GM21526 (cell line): ENCODE measurements around the gene ARHGAP26.
"Not testable (repeated sequence)": the region's sequence is repeated elsewhere in the genome, so short reads cannot be mapped to it uniquely, and the experiment has no call there.

ENCODE experiments used
- ATAC-seq: cut with Tn5 transposase; IDR thresholded peaks from one replicate; pipeline ENCODE4 v1.9.1; 2021; ENCODE audit warnings: moderate library complexity; ENCODE audit not compliant: unreplicated experiment, low FRiP score

ARHGAP26 gene

GRCh38 chr5:143093452-143094086, 323.4 kb downstream of the ARHGAP26 start:
- no peak for ATAC-seq

- no peak for ATAC-seq
These were observed 323.9 kb downstream of the ARHGAP26 start for GRCh38 chr5:143094087-143094521.

DNA sequence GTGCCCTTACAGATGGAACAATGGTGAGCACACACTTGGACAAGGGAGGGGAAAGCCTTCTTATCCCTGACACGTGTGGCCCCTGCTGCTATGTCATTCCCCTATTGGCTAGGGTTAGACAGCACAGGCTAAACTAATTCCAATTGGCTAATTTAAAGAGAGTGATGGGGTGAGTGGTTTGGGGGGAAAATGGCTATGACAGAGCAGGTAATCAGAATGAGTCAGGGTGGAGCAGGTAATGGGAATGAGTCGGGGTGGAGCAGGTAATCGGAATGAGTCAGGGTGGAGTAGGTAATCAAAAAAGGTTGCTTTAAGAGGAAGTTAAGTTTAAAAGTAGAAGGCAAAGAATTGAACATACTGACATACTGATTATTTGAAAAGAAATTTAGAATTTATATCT, 324.4 kb downstream of the ARHGAP26 start:
- ATAC-seq: not testable (repeated sequence)

DNA sequence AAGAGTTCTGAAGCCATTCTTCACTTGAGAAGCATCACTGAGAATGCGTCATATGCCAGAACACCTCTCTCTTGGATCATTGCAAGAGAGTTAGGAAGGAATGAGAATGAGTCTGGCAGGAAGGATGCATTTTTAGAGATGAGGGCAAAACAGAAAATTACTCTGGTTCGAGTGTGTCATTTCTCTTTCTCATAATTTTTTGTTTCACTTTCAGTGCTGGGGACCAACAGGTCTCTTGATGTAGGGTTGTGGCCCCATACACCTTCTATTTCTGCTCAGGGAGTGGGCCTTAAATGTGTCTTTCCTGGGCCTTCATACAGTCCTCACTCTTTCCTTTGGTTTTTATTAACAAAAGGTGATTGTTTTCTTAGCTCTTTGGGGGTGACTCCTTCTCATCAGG, 330.9 kb downstream of the ARHGAP26 start:
- peak; percentile 90 for ATAC-seq

DNA sequence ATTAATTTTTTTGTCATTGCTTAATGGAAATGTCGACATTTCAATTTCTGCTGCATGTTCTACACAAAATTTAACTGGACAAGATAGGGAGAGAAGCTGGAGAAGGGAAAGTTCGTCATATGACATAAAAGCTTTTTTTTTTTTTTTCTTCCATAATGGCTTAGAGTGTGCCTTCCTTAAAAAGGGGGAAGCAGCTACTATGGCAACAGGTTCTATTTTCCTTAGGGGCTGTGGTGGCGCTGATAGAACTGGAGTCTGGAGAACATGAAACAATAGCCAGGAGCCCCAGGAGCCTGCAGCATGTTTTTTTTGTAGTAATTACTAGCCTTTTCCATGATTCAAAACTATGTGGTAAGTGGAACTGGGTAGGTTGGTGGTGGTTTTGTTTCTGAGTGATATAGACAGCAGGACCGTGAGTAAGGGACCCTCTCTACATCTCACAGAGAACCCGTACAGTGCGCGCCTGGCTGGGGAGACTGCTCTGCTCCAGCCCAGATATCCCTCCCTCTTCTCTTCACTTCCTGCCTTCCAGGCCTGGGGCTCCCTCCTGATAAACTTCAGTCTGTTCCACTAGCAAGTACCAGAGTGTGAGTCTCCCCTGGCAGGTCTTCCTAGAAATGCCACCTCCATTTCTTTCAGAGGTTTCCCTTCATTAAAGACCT, 331.7 kb downstream of the ARHGAP26 start:
- ATAC-seq: no peak

DNA sequence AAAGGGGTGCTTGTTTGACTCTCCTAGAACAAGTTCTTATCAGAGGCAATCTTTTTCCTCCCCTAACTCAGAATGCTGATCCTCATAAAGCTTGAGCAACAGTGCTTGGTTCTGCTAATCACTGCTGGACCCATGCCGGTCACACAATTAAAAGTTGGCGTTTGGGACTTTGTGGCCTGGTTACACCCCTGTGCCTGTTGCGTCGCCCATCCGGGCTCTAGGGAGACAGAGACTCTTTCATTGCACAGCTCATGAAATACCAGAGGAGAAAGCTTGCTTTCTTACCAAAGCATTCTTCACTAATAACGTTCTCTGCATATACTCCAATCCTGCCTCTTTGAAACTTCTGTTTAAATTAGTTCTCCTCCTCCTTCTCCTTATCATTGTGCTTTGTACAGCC, 332.2 kb downstream of the ARHGAP26 start:
- ATAC-seq: no peak

DNA sequence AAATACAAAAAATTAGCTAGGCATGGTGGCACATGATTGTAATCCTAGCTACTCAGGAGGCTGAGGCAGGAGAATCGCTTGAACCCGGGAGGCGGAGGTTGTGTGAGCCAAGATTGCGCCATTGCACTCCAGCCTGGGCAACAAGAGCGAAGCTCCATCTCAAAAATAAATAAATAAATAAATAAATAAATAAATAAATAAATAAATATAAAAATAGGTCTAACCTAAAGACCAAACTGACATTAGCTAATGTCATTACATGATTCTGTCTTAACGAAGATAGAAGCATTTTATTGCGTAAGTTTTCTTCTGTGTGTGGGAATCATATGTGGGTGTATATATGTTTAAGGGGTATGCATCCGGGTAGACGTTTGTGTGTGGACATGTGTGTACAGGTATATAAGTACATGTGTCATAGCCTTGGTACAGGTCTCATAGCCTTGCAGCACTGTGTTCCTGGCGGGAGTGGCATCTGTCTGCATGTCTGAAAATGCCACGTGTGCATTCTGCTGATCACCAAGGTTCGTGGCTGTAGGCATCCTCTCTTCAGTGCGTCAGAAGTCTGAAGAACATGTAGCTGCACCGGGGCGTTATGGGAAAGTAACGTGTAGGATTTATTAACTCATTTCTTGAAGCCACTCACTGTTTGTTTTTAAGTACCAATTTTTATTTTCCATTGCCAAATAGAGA, 335.2 kb downstream of the ARHGAP26 start:
- no peak for ATAC-seq

- ATAC-seq: no peak
These were observed 336.0 kb downstream of the ARHGAP26 start for GRCh38 chr5:143106174-143106573.

GRCh38 chr5:143108498-143109128, 338.4 kb downstream of the ARHGAP26 start:
- no peak for ATAC-seq

- ATAC-seq: no peak
These were observed 340.4 kb downstream of the ARHGAP26 start for GRCh38 chr5:143110591-143110990.

DNA sequence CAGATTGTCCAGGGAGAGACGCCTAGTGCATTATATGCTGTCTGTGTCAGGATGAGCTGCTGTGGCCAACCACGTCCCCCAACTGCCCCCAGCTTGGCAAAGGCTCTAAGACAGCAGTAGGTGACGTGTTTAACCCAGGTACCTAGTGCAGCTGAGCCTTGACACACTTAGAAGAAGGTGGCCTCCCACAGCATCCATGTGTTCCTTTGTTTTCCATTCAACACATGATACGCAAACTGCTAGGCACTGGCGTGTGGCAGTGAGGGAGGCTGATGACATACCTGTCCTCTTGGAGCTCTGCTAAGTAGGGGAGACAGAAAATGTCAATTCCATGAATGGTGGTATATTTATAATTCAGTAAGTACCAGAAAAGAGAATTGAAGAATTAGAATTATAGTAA, 341.6 kb downstream of the ARHGAP26 start:
- no peak for ATAC-seq

DNA sequence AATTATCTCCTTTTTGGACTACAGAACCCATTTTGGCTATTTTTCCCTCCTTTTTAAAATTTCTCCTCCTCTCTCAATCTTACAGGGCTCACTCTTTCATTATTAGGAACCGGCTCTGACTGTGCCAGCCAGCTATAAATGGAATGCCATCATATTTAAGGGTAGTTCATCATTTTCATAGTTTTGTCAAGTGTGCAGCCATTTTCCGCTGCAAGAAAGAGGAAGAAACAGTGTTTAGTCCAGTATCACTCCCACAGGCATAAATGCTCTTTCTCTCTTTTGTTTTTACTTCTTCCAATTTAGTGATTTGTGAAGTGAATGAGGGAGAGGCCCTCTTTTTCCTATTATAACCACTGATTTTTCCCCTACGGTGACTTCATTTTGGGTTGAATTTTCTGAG, 343.3 kb downstream of the ARHGAP26 start:
- no peak for ATAC-seq

GRCh38 chr5:143114481-143114880, 344.3 kb downstream of the ARHGAP26 start:
- ATAC-seq: no peak

- no peak for ATAC-seq
These were observed 345.2 kb downstream of the ARHGAP26 start for GRCh38 chr5:143115381-143115780.

GRCh38 chr5:143116814-143117213, 346.6 kb downstream of the ARHGAP26 start:
- ATAC-seq: no peak

DNA sequence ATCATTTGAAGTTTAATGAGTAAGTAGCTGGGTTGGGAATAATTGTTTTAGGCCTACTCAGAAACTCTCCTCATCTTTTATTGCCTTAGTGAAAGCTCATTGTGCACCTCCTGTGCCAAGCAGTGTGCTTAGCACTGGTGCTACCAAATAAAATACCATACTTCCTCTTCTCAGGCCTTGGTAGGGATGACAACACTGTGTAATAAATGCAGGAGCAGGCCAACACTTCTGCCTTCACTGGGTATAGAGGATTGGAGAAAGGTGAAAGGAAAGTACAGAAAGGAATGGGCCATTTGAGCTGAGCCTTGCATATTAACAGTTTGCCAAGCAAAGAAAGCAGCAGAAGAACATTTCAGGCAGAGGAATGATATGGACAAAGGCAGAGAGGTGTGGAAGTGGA, 347.6 kb downstream of the ARHGAP26 start:
- no peak for ATAC-seq

DNA sequence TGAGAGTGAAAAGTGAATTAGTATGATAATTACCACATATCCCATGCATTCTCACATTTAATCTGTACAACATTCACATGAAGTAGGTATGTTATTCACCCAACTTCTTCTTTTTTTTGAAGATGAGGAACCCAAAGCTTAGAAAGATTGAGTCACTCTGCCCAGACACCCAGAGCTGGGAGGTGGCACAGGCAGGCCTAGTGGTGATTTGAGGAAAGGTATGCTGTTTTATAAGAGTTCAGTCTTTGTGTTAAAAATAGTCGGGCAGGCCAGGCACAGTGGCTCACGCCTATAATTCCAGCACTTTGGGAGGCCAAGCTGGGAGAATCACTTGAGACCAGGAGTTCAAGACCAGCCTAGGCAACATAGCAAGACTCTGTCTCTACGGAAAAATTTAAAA, 348.0 kb downstream of the ARHGAP26 start:
- no peak for ATAC-seq

DNA sequence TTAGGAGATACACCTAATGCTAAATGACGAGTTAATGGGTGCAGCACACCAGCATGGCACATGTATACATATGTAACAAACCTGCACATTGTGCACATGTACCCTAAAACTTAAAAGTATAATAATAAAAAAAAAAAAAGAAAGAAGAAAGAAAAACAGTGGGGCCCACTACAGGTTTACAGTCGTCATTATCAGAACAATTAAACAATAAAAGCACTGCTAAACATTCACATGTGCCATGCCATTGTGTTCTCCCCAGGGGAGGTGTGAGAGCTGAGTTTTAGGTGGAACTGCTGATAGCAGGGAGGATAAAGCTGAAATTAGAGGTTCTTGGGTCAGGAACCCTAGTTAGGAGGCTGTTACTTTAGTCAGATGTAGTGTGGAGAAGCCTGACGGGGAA, 348.6 kb downstream of the ARHGAP26 start:
- ATAC-seq: not testable (repeated sequence)

GRCh38 chr5:143119291-143119769, 349.2 kb downstream of the ARHGAP26 start:
- ATAC-seq: no peak

GRCh38 chr5:143119881-143120341, 349.7 kb downstream of the ARHGAP26 start:
- ATAC-seq: no peak
